Measurements from ENCODE around the gene NTSR1. TPM values are rescaled to one million over a fixed set of nuclear protein-coding genes. Genes with fewer than 3 reads are reported as not detected.

The NTSR1 gene
- total and polyA plus RNA-seq, 9 donors = 0.05 to 0.23 (median 0.08) TPM; not detected in 5

DNA sequence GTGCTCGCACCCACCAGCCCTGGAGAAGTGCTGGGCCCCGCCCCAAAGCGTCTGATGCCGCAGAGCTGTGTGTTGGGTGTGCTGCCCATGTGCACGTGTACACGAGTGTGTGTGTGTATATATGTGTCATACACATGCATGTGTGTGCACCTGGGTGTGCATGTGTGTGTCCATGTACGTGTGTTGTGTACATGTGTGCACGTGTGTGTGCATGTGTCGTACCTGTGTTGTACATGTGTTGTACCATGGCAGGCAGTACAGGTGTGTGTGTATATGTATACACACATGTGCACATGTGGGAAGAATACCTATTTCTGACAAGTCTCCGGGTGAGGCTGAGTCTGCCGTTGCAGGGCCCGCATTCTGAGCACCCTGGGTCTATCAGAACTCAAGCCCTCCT lies 81.4 kb downstream of the NTSR1 start:
- Histone ChIP-seq H3K4me1 (ENCODE audit: insufficient read depth) (peaks cover 3% of the 10 kb centered on the region), H3K4me3 (no peak overlapping the region), H3K36me3 (no peaks in the 10 kb centered on the region), H3K27ac (no peak overlapping the region), H3K9me3 (no peaks in the 10 kb centered on the region), H3K27me3 (no peaks in the 10 kb centered on the region)
- WGBS, 3 donors = 78 to 85% (median 80%) methylated on average over 12 of the region's 12 CpGs
- intact Hi-C loops (cut with DNase I) = loop anchor here (2.0 to 5.0 kb wide), 5 partner anchors 121 to 488 kb away; partner anchors contain the start of gene ADRM1 (in 1 of the 4)
- TF ChIP-seq, protein P1, sequence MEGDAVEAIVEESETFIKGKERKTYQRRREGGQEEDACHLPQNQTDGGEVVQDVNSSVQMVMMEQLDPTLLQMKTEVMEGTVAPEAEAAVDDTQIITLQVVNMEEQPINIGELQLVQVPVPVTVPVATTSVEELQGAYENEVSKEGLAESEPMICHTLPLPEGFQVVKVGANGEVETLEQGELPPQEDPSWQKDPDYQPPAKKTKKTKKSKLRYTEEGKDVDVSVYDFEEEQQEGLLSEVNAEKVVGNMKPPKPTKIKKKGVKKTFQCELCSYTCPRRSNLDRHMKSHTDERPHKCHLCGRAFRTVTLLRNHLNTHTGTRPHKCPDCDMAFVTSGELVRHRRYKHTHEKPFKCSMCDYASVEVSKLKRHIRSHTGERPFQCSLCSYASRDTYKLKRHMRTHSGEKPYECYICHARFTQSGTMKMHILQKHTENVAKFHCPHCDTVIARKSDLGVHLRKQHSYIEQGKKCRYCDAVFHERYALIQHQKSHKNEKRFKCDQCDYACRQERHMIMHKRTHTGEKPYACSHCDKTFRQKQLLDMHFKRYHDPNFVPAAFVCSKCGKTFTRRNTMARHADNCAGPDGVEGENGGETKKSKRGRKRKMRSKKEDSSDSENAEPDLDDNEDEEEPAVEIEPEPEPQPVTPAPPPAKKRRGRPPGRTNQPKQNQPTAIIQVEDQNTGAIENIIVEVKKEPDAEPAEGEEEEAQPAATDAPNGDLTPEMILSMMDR (IDR thresholded peaks at IDR 0.05) = no peak
- TF ChIP-seq POLR2A (IDR thresholded peaks at IDR 0.05) (no peak), EP300 (IDR thresholded peaks at IDR 0.05) (no peak)
- DNase-seq = peak in 1 of 5 donors; percentile 25

DNA sequence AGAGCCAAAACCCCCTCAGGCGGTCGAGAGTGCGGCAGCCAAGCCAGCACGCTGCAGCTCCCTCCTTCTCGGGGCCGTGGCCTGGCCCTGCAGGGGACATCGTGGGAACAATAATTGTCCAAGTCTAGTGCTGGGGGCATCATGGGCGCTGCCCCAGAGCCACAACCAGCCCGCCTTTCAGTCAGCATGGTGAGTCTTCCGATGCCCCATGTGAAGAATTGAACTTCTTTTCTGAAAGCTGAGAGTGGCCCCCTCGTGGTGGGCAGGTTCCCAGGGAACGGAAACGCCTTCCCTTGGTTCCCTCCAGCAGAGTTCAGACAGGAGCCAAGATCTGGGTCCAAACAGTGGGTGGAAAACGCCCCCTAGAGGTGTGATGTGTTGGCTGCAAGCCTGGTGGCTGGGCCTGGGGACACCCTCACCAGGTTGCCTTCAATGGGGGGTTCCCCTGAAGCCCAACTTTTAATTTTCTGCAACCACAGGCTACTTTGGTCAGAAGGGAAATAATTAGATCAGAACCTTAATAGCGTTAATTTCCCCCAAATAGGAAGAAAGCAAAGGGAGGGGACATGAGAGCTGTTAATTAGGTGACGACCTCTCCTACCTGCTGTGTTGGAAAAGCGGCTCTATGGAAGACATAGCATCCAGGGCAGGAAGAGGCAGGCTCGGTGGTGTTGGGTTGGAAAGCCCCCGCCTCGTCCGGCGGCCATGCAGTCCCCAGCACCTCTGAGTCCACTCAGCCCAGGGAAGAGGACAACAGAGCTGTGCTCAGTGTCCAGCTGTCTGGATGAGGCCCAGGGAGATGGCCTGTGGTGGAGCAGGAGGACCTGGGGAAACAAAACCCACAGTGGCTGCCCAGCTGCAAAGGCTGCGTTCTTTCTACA lies 82.9 kb downstream of the NTSR1 start:
- Histone ChIP-seq H3K27me3 (no peaks in the 10 kb centered on the region), H3K4me1 (ENCODE audit: insufficient read depth) (peaks cover 3% of the 10 kb centered on the region), H3K9me3 (no peaks in the 10 kb centered on the region), H3K27ac (no peak overlapping the region), H3K4me3 (no peak overlapping the region), H3K36me3 (no peaks in the 10 kb centered on the region)
- intact Hi-C loops (cut with DNase I) = loop anchor here (2.0 to 5.0 kb wide), 5 partner anchors 123 to 489 kb away; partner anchors contain the start of gene ADRM1 (in 1 of the 4)
- peak; percentile 79 to 90 (median 87) for DNase-seq
- 28 to 31% (median 29%) methylated on average over 23 of the region's 23 CpGs for WGBS, 3 donors
- no peak for TF ChIP-seq EP300 (IDR thresholded peaks at IDR 0.05)
- TF ChIP-seq, protein P1 (IDR thresholded peaks at IDR 0.05) = peak; percentile 78 to 90 (median 81)

- WGBS, 3 donors = 68 to 73% (median 70%) methylated on average over 9 of the region's 9 CpGs
- peaks cover 7% of the 10 kb centered on the region for H3K4me1 ChIP-seq (ENCODE audit: insufficient read depth)
- H3K4me3 ChIP-seq = no peak overlapping the region
- DNase-seq = no peak
- intact Hi-C loops (cut with DNase I) = loop anchor here in 3 of 4 donors (5.0 kb wide), 4 partner anchors 125 to 490 kb away; partner anchors contain the start of gene ADRM1 (in 1 of the 3)
- no peak overlapping the region for H3K27ac ChIP-seq
- H3K36me3 ChIP-seq = no peaks in the 10 kb centered on the region
- no peaks in the 10 kb centered on the region for H3K9me3 ChIP-seq
- no peaks in the 10 kb centered on the region for H3K27me3 ChIP-seq
- TF ChIP-seq, protein P1 (IDR thresholded peaks at IDR 0.05) = no peak
Measured at GRCh38 chr20:62792182-62792939, 83.7 kb downstream of the NTSR1 start.

GRCh38 chr20:62792940-62793756 lies 84.5 kb downstream of the NTSR1 start:
- Histone ChIP-seq H3K4me3 (peak overlapping the region; percentile 48), H3K27ac (peak overlapping the region; percentile 80 to 92), H3K4me1 (ENCODE audit: insufficient read depth) (peaks cover 7% of the 10 kb centered on the region), H3K9me3 (no peaks in the 10 kb centered on the region), H3K27me3 (no peaks in the 10 kb centered on the region), H3K36me3 (no peaks in the 10 kb centered on the region)
- WGBS, 3 donors = 78 to 83% (median 79%) methylated on average over 22 of the region's 22 CpGs
- DNase-seq = peak in 4 of 5 donors; percentile 49 to 68 (median 59)
- intact Hi-C loops (cut with DNase I) = loop anchor here in 3 of 4 donors (5.0 kb wide), 4 partner anchors 126 to 491 kb away; partner anchors contain the start of gene ADRM1 (in 1 of the 3)
- TF ChIP-seq EP300 (IDR thresholded peaks at IDR 0.05) = no peak
- TF ChIP-seq, protein P1 (IDR thresholded peaks at IDR 0.05) = no peak
- TF ChIP-seq POLR2A (IDR thresholded peaks at IDR 0.05) = no peak

Data from ovary (tissue), 9 donors.